ENCODE results near the gene CELF4.

Gene CELF4

DNA sequence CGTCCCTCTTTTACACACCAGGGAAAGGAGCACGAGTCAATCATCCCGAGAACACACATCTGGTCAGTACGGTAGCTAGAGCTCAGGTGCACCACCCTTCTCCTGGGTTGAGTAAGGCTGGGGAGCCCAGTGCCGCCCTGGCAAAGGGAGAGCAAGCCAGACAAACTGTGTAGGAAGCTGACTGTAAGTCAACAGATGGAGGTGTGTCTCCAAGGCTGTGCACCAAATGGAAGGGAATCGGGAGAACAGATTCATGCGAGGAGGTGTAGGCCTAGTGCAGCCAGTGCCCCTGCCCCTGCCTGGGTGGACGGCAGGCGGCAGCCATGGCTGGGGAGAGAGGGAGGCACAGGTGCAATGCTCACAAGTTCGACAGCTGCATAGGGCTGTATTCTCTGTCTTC, 65.7 kb downstream of the CELF4 start:
- Histone ChIP-seq H3K4me3 (ENCODE audit: low read depth, low read length) (no peak overlapping the region), H3K27me3 (replicated peaks) (no peaks in the 10 kb centered on the region), H3K36me3 (replicated peaks) (no peaks in the 10 kb centered on the region), H3K27ac (no peak overlapping the region)
- no peak for DNase-seq
- in situ Hi-C loops (cut with HindIII; ENCODE audit: low pct_ligation_motif_present, low sequenced_read_pairs): no loop called here
- TF ChIP-seq, protein P1, sequence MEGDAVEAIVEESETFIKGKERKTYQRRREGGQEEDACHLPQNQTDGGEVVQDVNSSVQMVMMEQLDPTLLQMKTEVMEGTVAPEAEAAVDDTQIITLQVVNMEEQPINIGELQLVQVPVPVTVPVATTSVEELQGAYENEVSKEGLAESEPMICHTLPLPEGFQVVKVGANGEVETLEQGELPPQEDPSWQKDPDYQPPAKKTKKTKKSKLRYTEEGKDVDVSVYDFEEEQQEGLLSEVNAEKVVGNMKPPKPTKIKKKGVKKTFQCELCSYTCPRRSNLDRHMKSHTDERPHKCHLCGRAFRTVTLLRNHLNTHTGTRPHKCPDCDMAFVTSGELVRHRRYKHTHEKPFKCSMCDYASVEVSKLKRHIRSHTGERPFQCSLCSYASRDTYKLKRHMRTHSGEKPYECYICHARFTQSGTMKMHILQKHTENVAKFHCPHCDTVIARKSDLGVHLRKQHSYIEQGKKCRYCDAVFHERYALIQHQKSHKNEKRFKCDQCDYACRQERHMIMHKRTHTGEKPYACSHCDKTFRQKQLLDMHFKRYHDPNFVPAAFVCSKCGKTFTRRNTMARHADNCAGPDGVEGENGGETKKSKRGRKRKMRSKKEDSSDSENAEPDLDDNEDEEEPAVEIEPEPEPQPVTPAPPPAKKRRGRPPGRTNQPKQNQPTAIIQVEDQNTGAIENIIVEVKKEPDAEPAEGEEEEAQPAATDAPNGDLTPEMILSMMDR (IDR thresholded peaks at IDR 0.05; ENCODE audit: low read depth, low read length, missing control alignments): no peak

GRCh38 chr18:37499044-37499443, 66.6 kb downstream of the CELF4 start:
- no peak for DNase-seq
- Histone ChIP-seq H3K27me3 (replicated peaks) (no peaks in the 10 kb centered on the region), H3K36me3 (replicated peaks) (no peaks in the 10 kb centered on the region), H3K4me3 (ENCODE audit: low read depth, low read length) (no peak overlapping the region), H3K27ac (no peak overlapping the region)
- TF ChIP-seq, protein P1 (IDR thresholded peaks at IDR 0.05; ENCODE audit: low read depth, low read length, missing control alignments): no peak
- in situ Hi-C loops (cut with HindIII; ENCODE audit: low pct_ligation_motif_present, low sequenced_read_pairs): no loop called here

- in situ Hi-C loops (cut with HindIII; ENCODE audit: low pct_ligation_motif_present, low sequenced_read_pairs): no loop called here
- no peak for DNase-seq
- no peak overlapping the region for H3K27ac ChIP-seq
- H3K4me3 ChIP-seq (ENCODE audit: low read depth, low read length): no peak overlapping the region
- TF ChIP-seq, protein P1 (IDR thresholded peaks at IDR 0.05; ENCODE audit: low read depth, low read length, missing control alignments): no peak
- H3K36me3 ChIP-seq (replicated peaks): no peaks in the 10 kb centered on the region
- no peaks in the 10 kb centered on the region for H3K27me3 ChIP-seq (replicated peaks)
Measured at GRCh38 chr18:37497853-37498518, 67.6 kb downstream of the CELF4 start.

DNA sequence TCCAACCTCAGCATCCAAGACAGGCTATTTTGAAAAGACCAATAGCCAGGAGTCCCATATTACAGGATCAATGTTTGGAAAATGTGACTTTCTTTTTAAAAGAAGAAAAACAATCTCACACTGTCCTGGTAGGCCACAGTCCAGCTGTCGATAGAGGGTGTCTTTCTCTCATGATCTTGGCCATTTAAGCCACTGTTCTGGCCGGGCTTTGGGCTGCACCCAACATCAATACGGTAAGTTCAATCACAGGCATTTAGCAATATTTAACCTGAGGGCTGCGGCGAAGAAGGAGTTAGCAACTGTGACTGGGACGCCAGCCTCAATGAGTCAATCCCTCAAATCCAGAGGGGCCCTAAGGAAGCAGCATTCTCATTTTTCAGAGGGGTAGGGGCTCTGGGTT, 69.0 kb downstream of the CELF4 start:
- in situ Hi-C loops (cut with HindIII; ENCODE audit: low pct_ligation_motif_present, low sequenced_read_pairs): no loop called here
- Histone ChIP-seq H3K27ac (no peak overlapping the region), H3K36me3 (replicated peaks) (no peaks in the 10 kb centered on the region), H3K4me3 (ENCODE audit: low read depth, low read length) (no peak overlapping the region), H3K27me3 (replicated peaks) (no peaks in the 10 kb centered on the region)
- TF ChIP-seq, protein P1 (IDR thresholded peaks at IDR 0.05; ENCODE audit: low read depth, low read length, missing control alignments): no peak
- no peak for DNase-seq

DNA sequence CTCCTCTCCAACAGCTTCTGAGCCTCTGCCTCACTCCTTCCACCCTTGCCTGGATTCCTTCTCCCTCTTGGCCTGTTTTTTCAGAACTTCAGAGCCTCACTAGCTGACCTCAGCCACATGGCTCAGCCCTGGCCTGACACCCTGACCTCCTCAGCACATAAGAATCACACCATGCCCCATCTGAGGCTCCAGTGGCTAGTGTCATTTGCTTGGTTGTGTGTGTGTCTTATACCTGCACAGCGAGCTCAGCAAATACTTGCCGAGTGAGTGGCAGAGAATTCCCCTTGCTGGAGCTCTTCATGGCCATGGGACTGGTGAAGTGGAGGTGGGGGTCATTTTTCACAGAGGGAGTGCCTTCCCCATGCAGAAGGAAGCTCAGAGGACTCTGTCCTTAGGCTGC, 70.2 kb downstream of the CELF4 start:
- no peaks in the 10 kb centered on the region for H3K36me3 ChIP-seq (replicated peaks)
- H3K4me3 ChIP-seq (ENCODE audit: low read depth, low read length): no peak overlapping the region
- in situ Hi-C loops (cut with HindIII; ENCODE audit: low pct_ligation_motif_present, low sequenced_read_pairs): no loop called here
- DNase-seq: no peak
- no peak overlapping the region for H3K27ac ChIP-seq
- H3K27me3 ChIP-seq (replicated peaks): no peaks in the 10 kb centered on the region
- TF ChIP-seq, protein P1 (IDR thresholded peaks at IDR 0.05; ENCODE audit: low read depth, low read length, missing control alignments): no peak

DNA sequence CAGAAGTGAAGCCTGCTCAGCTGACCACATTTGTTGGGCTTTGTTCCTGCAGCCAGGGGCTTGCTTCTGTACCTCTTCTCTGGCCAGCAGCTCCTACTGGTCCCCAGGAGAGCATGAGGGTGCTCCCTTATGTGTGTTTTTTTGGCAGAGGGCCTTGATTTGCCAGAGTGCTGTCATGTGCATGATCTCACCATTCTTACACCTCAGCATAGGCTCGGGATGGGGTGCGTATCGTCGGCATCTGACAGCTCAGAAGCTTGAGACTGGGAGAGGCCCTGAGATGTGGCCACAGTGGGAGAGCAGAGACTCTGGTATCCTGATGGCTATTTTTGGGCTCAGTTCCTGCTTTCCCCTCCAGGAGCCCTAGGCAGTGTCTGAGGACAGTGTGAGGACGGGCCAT, 71.2 kb downstream of the CELF4 start:
- TF ChIP-seq, protein P1 (IDR thresholded peaks at IDR 0.05; ENCODE audit: low read depth, low read length, missing control alignments): no peak
- Histone ChIP-seq H3K27me3 (replicated peaks) (no peaks in the 10 kb centered on the region), H3K36me3 (replicated peaks) (no peaks in the 10 kb centered on the region), H3K4me3 (ENCODE audit: low read depth, low read length) (no peak overlapping the region), H3K27ac (no peak overlapping the region)
- in situ Hi-C loops (cut with HindIII; ENCODE audit: low pct_ligation_motif_present, low sequenced_read_pairs): no loop called here
- DNase-seq: no peak
